Stomach (tissue), 9 donors: ENCODE measurements around the gene VWC2. TPM values are rescaled to one million over a fixed set of nuclear protein-coding genes. Genes with fewer than 3 reads are reported as not detected.

Source experiments
- DNase-seq, 2 donors: peaks; one replicate each; pipeline versions ENCODE4 v3.0.0 to v3.0.0-alpha.2; 2013 to 2019
- H3K27ac ChIP-seq, 5 donors: fragments of 200-600 bp in 4 of 5; sonication (generic) in 4 of 5; one replicate each; pipeline ENCODE4 v1.5.1; 2013 to 2019; ENCODE audit warnings: mild to moderate bottlenecking in 1 of 5, moderate library complexity in 1 of 5
- H3K27me3 ChIP-seq, 3 donors: fragments of 200-600 bp; sonication (generic); one replicate each; pipeline ENCODE4 v1.5.1; 2017 to 2019; ENCODE audit warnings: mixed run types in 1 of 3
- H3K36me3 ChIP-seq, 4 donors: fragments of 200-600 bp; sonication (generic); 1 replicate in 3 of 4; 2 replicates in 1 of 4; pipeline ENCODE4 v1.5.1; 2016 to 2019
- H3K4me1 ChIP-seq, 4 donors: fragments of 200-600 bp; sonication (generic); one replicate each; pipeline ENCODE4 v1.5.1; 2016 to 2019
- H3K4me3 ChIP-seq, 4 donors: fragments of 200-600 bp; sonication (generic) in 3 of 4; one replicate each; pipeline ENCODE4 v1.5.1; 2016 to 2019; ENCODE audit warnings: mild to moderate bottlenecking in 1 of 4
- H3K9me3 ChIP-seq, 4 donors: fragments of 200-600 bp; sonication (generic); one replicate each; pipeline ENCODE4 v1.5.1; 2016 to 2019
- EP300 ChIP-seq: sonication (generic); formaldehyde crosslinking; IDR thresholded peaks from one replicate; pipeline ENCODE4 v1.6.1; 2017; ENCODE audit warnings: antibody characterized with exemption
- POLR2A ChIP-seq, 4 donors: fragments of 450-650 bp; IDR thresholded peaks; one replicate each; pipeline ENCODE4 v1.6.1; 2016; ENCODE audit warnings: antibody characterized with exemption in 4 of 4, control low read depth in 2 of 4, mild to moderate bottlenecking in 1 of 4, moderate library complexity in 1 of 4
- POLR2AphosphoS5 ChIP-seq, 3 donors: sonication (generic); formaldehyde crosslinking; IDR thresholded peaks; one replicate each; pipeline ENCODE4 v1.6.1; 2016; ENCODE audit warnings: antibody characterized with exemption in 3 of 3
- WGBS, 5 donors: extraction: QIAGEN DNeasy Blood & Tissue Kit in 3 of 5; methylation state at CpG; one replicate each; pipeline versions ENCODE4 v1.1.5 to v1.1.7; 2013 to 2018; 5-methylcytosine and 5-hydroxymethylcytosine counted together
- intact Hi-C: fragments of 100-400 bp; cut with DNase I; formaldehyde crosslinking; loops from one replicate; pipeline ENCODE4 v1.15.1; 2023; ENCODE audit warnings: low total_unique reads
- polyA plus RNA-seq, 3 donors: library from polyadenylated mRNA; stranded (reverse); fragments of 200-250 nt; gene quantifications; one replicate each; pipeline ENCODE4 v1.2.3, GENCODE V29; 2013
- total RNA-seq, 5 donors: library from RNA; depleted of rRNA; stranded (reverse); fragments of >200 nt; gene quantifications; one replicate each; pipeline versions ENCODE4 v1.1.0 to v1.2.3, GENCODE V29; 2014 to 2016
- TF ChIP-seq, protein P1 (sequence below), 7 experiments: fragments of 450-650 bp in 4 of 7; fragments of 200-600 bp in 3 of 7; sonication (generic) in 3 of 7; IDR thresholded peaks; one replicate each; pipeline ENCODE4 v1.5.1; 2016 to 2019; ENCODE audit warnings: antibody characterized with exemption in 7 of 7, control low read depth in 2 of 7, mild to moderate bottlenecking in 1 of 7
- donor health status: healthy with polysubstance abuse.
- donor health status: Bipolar disorder and iron deficiency.
- donor health status: healthy.

Gene VWC2
- total and polyA plus RNA-seq, 8 donors = under 0.01 to 0.45 (median 0.10) TPM; not detected in 4

DNA sequence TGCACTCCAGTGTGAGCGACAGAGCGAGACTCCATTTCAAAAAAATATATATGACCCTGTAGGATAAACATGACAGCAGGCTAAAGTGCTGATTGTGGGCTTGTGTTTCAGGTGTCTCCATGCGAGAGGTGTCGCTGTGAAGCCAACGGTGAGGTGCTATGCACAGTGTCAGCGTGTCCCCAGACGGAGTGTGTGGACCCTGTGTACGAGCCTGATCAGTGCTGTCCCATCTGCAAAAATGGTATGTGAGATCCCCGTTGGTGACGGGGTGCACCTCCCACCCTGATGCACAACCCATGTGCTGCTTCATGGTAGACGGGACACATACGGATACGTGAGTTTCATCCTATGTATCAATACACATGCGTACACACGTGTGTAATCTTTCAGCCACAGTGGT, 29.2 kb downstream of the VWC2 start:
- intact Hi-C loops = no loop called here
- TF ChIP-seq EP300 (no peak), POLR2AphosphoS5 (IDR thresholded peaks at IDR 0.05) (no peak), POLR2A (IDR thresholded peaks at IDR 0.05) (no peak)
- TF ChIP-seq, protein P1, sequence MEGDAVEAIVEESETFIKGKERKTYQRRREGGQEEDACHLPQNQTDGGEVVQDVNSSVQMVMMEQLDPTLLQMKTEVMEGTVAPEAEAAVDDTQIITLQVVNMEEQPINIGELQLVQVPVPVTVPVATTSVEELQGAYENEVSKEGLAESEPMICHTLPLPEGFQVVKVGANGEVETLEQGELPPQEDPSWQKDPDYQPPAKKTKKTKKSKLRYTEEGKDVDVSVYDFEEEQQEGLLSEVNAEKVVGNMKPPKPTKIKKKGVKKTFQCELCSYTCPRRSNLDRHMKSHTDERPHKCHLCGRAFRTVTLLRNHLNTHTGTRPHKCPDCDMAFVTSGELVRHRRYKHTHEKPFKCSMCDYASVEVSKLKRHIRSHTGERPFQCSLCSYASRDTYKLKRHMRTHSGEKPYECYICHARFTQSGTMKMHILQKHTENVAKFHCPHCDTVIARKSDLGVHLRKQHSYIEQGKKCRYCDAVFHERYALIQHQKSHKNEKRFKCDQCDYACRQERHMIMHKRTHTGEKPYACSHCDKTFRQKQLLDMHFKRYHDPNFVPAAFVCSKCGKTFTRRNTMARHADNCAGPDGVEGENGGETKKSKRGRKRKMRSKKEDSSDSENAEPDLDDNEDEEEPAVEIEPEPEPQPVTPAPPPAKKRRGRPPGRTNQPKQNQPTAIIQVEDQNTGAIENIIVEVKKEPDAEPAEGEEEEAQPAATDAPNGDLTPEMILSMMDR (IDR thresholded peaks at IDR 0.05) = no peak
- Histone ChIP-seq H3K27me3 (no peaks in the 10 kb centered on the region), H3K4me1 (no peaks in the 10 kb centered on the region), H3K27ac (no peak overlapping the region), H3K36me3 (no peaks in the 10 kb centered on the region), H3K4me3 (no peak overlapping the region), H3K9me3 (no peaks in the 10 kb centered on the region)
- 92 to 94% (median 94%) methylated on average over 15 of the region's 15 CpGs for WGBS, 5 donors
- DNase-seq = no peak

DNA sequence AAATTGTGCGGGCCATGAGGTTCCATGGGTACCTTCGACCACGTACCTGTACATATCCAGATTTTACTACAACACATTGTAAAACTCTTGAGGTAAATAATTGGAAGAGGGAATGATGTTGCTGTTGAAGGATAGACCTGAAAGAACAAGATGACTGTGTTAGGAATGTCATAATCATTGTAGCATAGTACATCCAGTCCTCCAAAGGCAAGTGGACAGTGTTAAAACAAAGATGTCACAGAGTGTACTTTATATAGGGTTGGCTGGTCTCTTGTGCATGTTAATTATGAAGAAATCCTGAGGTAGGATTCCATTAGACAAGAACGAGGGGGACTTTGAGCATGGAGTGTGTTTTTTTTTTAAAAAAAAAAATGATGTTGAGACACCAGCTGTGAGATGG, 30.4 kb downstream of the VWC2 start:
- intact Hi-C loops = no loop called here

DNA sequence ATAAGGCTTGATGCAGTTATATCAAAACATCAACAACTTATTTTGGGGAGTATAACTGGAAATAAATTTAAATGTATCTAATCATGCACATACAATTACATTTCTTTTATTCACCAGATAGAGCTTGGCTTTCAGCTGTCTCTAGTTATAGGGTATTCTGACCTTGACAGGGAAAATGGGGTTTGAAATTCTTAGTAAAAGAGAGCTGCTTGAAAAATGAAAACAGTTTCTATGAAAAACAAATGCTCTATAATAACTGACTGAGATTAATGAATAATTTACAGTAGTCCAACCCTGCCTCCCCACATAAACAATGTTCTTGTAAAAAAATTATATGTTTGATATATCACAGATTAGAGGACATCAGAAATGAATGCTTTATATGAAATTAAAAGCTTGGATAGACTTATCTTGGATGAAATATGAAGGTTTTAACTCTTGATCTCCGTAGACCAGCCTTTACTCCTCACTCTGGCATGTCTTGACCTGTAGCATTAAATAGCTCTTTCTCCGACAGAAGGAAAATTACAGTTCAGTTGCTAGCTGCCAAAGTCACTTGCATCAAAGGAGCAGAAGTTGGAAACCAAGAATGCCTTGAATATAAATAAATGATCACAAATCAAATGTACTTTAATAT, 32.1 kb downstream of the VWC2 start:
- no peak for TF ChIP-seq POLR2A (IDR thresholded peaks at IDR 0.05)
- no peak for TF ChIP-seq POLR2AphosphoS5 (IDR thresholded peaks at IDR 0.05)
- no peak for TF ChIP-seq EP300
- TF ChIP-seq, protein P1 (IDR thresholded peaks at IDR 0.05) = no peak
- no peaks in the 10 kb centered on the region for H3K4me1 ChIP-seq
- H3K27me3 ChIP-seq = no peaks in the 10 kb centered on the region
- no peaks in the 10 kb centered on the region for H3K36me3 ChIP-seq
- H3K27ac ChIP-seq = no peak overlapping the region
- H3K4me3 ChIP-seq = no peak overlapping the region
- DNase-seq = peak in 1 of 2 donors; percentile 15
- 57 to 70% (median 63%) methylated on average over 2 of the region's 2 CpGs for WGBS, 5 donors
- H3K9me3 ChIP-seq = no peaks in the 10 kb centered on the region
- intact Hi-C loops = no loop called here

More for the DNA sequence above, 30.4 kb downstream of the VWC2 start:
- no peak for DNase-seq
- H3K27me3 ChIP-seq = no peaks in the 10 kb centered on the region
- H3K9me3 ChIP-seq = no peaks in the 10 kb centered on the region
- H3K4me1 ChIP-seq = no peaks in the 10 kb centered on the region
- no peak overlapping the region for H3K27ac ChIP-seq
- no peak overlapping the region for H3K4me3 ChIP-seq
- H3K36me3 ChIP-seq = no peaks in the 10 kb centered on the region
- no peak for TF ChIP-seq EP300
- no peak for TF ChIP-seq POLR2A (IDR thresholded peaks at IDR 0.05)
- TF ChIP-seq, protein P1 (IDR thresholded peaks at IDR 0.05) = no peak
- TF ChIP-seq POLR2AphosphoS5 (IDR thresholded peaks at IDR 0.05) = no peak
- 85 to 91% (median 87%) methylated on average over 4 of the region's 4 CpGs for WGBS, 5 donors

DNA sequence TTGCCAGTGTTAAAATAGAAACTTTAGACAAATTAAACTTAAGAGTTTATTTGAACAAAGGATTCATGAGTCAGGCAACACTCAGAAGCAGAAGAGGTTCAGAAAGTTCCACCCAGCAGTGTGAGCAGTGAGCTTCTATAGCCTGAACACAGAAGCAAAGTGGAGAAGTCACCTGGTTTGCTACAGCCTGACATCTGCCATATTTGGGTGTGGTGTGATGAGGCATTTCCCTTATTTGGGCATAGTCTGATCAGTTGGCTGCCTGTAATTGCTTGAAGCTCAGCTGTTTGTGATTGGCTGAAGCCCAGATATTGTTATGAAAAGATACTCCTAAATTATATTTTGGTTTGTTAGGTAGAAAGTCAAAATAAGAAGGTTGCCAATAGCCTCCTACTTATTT, 39.1 kb downstream of the VWC2 start:
- Histone ChIP-seq H3K4me3 (no peak overlapping the region), H3K9me3 (no peaks in the 10 kb centered on the region), H3K27me3 (no peaks in the 10 kb centered on the region), H3K4me1 (no peaks in the 10 kb centered on the region), H3K27ac (no peak overlapping the region), H3K36me3 (no peaks in the 10 kb centered on the region)
- intact Hi-C loops = no loop called here
- TF ChIP-seq EP300 = no peak
- TF ChIP-seq POLR2A (IDR thresholded peaks at IDR 0.05) = no peak
- TF ChIP-seq, protein P1 (IDR thresholded peaks at IDR 0.05) = no peak
- TF ChIP-seq POLR2AphosphoS5 (IDR thresholded peaks at IDR 0.05) = no peak
- DNase-seq = no peak
